Measurements from ENCODE around the gene ULBP2.
"Not testable (repeated sequence)": the region's sequence is repeated elsewhere in the genome, so short reads cannot be mapped to it uniquely, and the experiment has no call there.

DNA sequence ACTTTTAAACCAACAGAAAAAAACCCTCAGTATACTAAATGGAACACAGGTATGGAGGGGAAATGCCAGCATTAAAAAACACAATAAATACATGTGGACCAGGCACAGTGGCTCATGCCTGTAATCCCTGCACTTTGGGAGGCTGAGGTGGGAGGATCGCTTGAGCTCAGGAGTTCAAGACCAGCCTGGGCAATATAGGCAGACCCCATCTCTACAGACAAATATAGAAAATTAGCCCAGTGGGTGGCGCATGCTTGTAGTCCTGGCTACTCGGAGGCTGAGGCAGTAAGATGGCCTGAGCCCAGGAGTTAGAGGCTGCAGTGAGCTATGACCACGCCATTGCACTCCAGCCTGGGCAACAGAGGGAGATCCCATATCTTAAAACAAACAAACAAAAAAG is 18.0 kb downstream of the ULBP2 start:
- TF ChIP-seq, protein P1, sequence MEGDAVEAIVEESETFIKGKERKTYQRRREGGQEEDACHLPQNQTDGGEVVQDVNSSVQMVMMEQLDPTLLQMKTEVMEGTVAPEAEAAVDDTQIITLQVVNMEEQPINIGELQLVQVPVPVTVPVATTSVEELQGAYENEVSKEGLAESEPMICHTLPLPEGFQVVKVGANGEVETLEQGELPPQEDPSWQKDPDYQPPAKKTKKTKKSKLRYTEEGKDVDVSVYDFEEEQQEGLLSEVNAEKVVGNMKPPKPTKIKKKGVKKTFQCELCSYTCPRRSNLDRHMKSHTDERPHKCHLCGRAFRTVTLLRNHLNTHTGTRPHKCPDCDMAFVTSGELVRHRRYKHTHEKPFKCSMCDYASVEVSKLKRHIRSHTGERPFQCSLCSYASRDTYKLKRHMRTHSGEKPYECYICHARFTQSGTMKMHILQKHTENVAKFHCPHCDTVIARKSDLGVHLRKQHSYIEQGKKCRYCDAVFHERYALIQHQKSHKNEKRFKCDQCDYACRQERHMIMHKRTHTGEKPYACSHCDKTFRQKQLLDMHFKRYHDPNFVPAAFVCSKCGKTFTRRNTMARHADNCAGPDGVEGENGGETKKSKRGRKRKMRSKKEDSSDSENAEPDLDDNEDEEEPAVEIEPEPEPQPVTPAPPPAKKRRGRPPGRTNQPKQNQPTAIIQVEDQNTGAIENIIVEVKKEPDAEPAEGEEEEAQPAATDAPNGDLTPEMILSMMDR (conservative IDR thresholded peaks at IDR 0.05; ENCODE audit: low read depth, low read length) = not testable (repeated sequence)
- TF ChIP-seq EZH2 (IDR thresholded peaks at IDR 0.05; ENCODE audit: borderline replicate concordance, low read depth, low read length, poor library complexity, severe bottlenecking) = not testable (repeated sequence)
